Transverse colon (tissue), 4 donors: ENCODE measurements around the gene LYPD6. TPM values are rescaled to one million over a fixed set of nuclear protein-coding genes. Genes with fewer than 3 reads are reported as not detected.

Experiments used
- DNase-seq: peaks from one replicate; pipeline ENCODE4 v3.0.0-alpha.2; 2019
- H3K27ac ChIP-seq, 4 donors: fragments of 200-600 bp; sonication (generic); 2 replicates each; pipeline ENCODE4 v1.5.1; 2016 to 2018; ENCODE audit warnings: inconsistent platforms in 4 of 4
- H3K27me3 ChIP-seq: fragments of 200-600 bp; sonication (generic); 2 replicates; pipeline ENCODE4 v1.5.1; 2017; ENCODE audit warnings: inconsistent platforms
- H3K36me3 ChIP-seq, 4 donors: fragments of 200-600 bp; sonication (generic); 2 replicates each; pipeline ENCODE4 v1.5.1; 2017 to 2019; ENCODE audit warnings: inconsistent platforms in 4 of 4
- H3K4me1 ChIP-seq, 4 donors: fragments of 200-600 bp; sonication (generic); 2 replicates each; pipeline ENCODE4 v1.5.1; 2017 to 2020; ENCODE audit warnings: inconsistent platforms in 4 of 4
- H3K4me3 ChIP-seq, 4 donors: fragments of 200-600 bp; sonication (generic); 1 replicate in 1 of 4; 2 replicates in 3 of 4; pipeline versions ENCODE4 v1.5.1 to v1.6.1; 2017 to 2019; ENCODE audit warnings: inconsistent platforms in 4 of 4
- H3K9me3 ChIP-seq, 2 donors: fragments of 200-600 bp; sonication (generic); 2 replicates each; pipeline ENCODE4 v1.5.1; 2017 to 2019; ENCODE audit warnings: inconsistent platforms in 2 of 2
- CTCF ChIP-seq, 5 experiments: fragments of 200-600 bp in 3 of 5; fragments of 450-650 bp in 2 of 5; sonication (generic) in 3 of 5; IDR thresholded peaks; 1 replicate in 2 of 5; 2 replicates in 3 of 5; pipeline ENCODE4 v1.5.1; 2016 to 2017; ENCODE audit warnings: antibody characterized with exemption in 5 of 5, inconsistent platforms in 3 of 5, mild to moderate bottlenecking in 2 of 5, moderate library complexity in 1 of 5
- EP300 ChIP-seq: sonication (generic); formaldehyde crosslinking; IDR thresholded peaks from one replicate; pipeline ENCODE4 v1.6.1; 2017; ENCODE audit warnings: antibody characterized with exemption, low read depth
- POLR2A ChIP-seq: fragments of 450-650 bp; IDR thresholded peaks from one replicate; pipeline ENCODE4 v1.6.1; 2016; ENCODE audit warnings: antibody characterized with exemption, mild to moderate bottlenecking, moderate library complexity
- POLR2AphosphoS5 ChIP-seq, 3 donors: sonication (generic); formaldehyde crosslinking; IDR thresholded peaks; one replicate each; pipeline ENCODE4 v1.6.1; 2016; ENCODE audit warnings: antibody characterized with exemption in 3 of 3
- WGBS, 2 donors: methylation state at CpG; one replicate each; pipeline ENCODE4 v1.1.5; 2018; ENCODE audit warnings: low coverage in 1 of 2; 5-methylcytosine and 5-hydroxymethylcytosine counted together
- in situ Hi-C, 4 donors: fragments of 200-750 bp; cut with MboI; loops; one replicate each; pipeline versions ENCODE4 v1.15.0 to v1.15.1; 2017; ENCODE audit warnings: low sequenced_read_pairs in 3 of 4, low pct_ligation_motif_present in 1 of 4, low pct_unique_long_range_greater_than_20kb in 1 of 4
- intact Hi-C: fragments of 100-400 bp; cut with DNase I; formaldehyde crosslinking; loops from one replicate; pipeline ENCODE4 v1.15.1; 2023; ENCODE audit warnings: low total_unique reads
- total RNA-seq, 4 donors: library from RNA; depleted of rRNA; stranded (reverse); fragments of >200 nt; gene quantifications; one replicate each; pipeline ENCODE4 v1.1.0, GENCODE V29; 2016

Gene LYPD6
- total RNA-seq, 4 donors from 2014 or later = 1.3 to 12.3 (median 2.6) TPM

GRCh38 chr2:149387411-149387810, 57.0 kb downstream of the LYPD6 start:
- no peak overlapping the region for H3K27ac ChIP-seq
- TF ChIP-seq POLR2A = no peak
- TF ChIP-seq POLR2AphosphoS5 (IDR thresholded peaks at IDR 0.05) = no peak
- no peak for TF ChIP-seq CTCF (IDR thresholded peaks at IDR 0.05)
- no peak for TF ChIP-seq EP300
- in situ Hi-C loops (no loop called here), intact Hi-C loops (no loop called here)
- DNase-seq = no peak
- H3K4me1 ChIP-seq = no peaks in the 10 kb centered on the region
- H3K9me3 ChIP-seq = no peaks in the 10 kb centered on the region
- WGBS, 2 donors = 83 to 86% methylated on average over 1 to 2 of the region's 2 CpGs
- H3K27me3 ChIP-seq = no peaks in the 10 kb centered on the region
- H3K36me3 ChIP-seq = no peaks in the 10 kb centered on the region
- H3K4me3 ChIP-seq = no peak overlapping the region

GRCh38 chr2:149388120-149388816, 57.9 kb downstream of the LYPD6 start:
- no peak overlapping the region for H3K4me3 ChIP-seq
- no peak for TF ChIP-seq POLR2A
- TF ChIP-seq EP300 = no peak
- TF ChIP-seq POLR2AphosphoS5 (IDR thresholded peaks at IDR 0.05) = no peak
- TF ChIP-seq CTCF (IDR thresholded peaks at IDR 0.05) = no peak
- WGBS, 2 donors = 60 to 69% methylated on average over 2 of the region's 2 CpGs
- H3K4me1 ChIP-seq = no peaks in the 10 kb centered on the region
- no peaks in the 10 kb centered on the region for H3K36me3 ChIP-seq
- intact Hi-C loops = no loop called here
- H3K27ac ChIP-seq = no peak overlapping the region
- in situ Hi-C loops = no loop called here
- H3K27me3 ChIP-seq = no peaks in the 10 kb centered on the region
- no peak for DNase-seq
- H3K9me3 ChIP-seq = no peaks in the 10 kb centered on the region

- no peak for TF ChIP-seq EP300
- TF ChIP-seq POLR2A = no peak
- TF ChIP-seq CTCF (IDR thresholded peaks at IDR 0.05) = no peak
- TF ChIP-seq POLR2AphosphoS5 (IDR thresholded peaks at IDR 0.05) = no peak
- no peaks in the 10 kb centered on the region for H3K4me1 ChIP-seq
- no peak for DNase-seq
- no peaks in the 10 kb centered on the region for H3K27me3 ChIP-seq
- H3K4me3 ChIP-seq = no peak overlapping the region
- intact Hi-C loops (no loop called here), in situ Hi-C loops (no loop called here)
- no peaks in the 10 kb centered on the region for H3K36me3 ChIP-seq
- 76 to 77% methylated on average over 4 to 6 of the region's 6 CpGs for WGBS, 2 donors
- no peaks in the 10 kb centered on the region for H3K9me3 ChIP-seq
- no peak overlapping the region for H3K27ac ChIP-seq
Observed at GRCh38 chr2:149389506-149390167, 59.2 kb downstream of the LYPD6 start.

- no peaks in the 10 kb centered on the region for H3K36me3 ChIP-seq
- no peaks in the 10 kb centered on the region for H3K4me1 ChIP-seq
- intact Hi-C loops (no loop called here), in situ Hi-C loops (no loop called here)
- no peaks in the 10 kb centered on the region for H3K27me3 ChIP-seq
- no peak overlapping the region for H3K4me3 ChIP-seq
- no peaks in the 10 kb centered on the region for H3K9me3 ChIP-seq
- H3K27ac ChIP-seq = no peak overlapping the region
- no peak for DNase-seq
- TF ChIP-seq CTCF (IDR thresholded peaks at IDR 0.05) = no peak
- no peak for TF ChIP-seq EP300
- TF ChIP-seq POLR2AphosphoS5 (IDR thresholded peaks at IDR 0.05) = no peak
- no peak for TF ChIP-seq POLR2A
- 82 to 90% methylated on average over 2 to 4 of the region's 4 CpGs for WGBS, 2 donors
Observed at GRCh38 chr2:149393614-149394013, 63.2 kb downstream of the LYPD6 start.
